ENCODE data around the gene HARBI1.

DNA sequence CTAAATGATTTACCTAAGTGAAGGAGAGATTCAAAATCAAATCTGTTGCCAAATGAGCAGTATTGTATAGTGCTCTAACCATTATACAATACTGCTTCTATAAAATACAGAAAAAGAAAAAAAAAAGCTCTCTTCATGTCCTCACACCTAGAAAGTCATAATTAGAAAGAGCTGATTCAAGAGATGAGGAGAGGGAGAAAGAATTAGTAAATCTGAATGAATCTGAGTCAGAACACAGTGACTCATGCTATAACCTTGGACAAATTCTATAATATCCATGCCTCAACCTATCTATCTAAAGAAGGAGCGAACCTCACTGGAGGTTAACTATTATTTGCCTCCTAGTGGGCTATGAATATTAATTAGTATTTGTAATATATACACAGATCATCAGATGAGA lies 52.6 kb downstream of the HARBI1 start:
- TF ChIP-seq CTCF (IDR thresholded peaks at IDR 0.05) (no peak), POLR2A (IDR thresholded peaks at IDR 0.05) (no peak)

Data from testis (tissue), 2 donors.